Measurements from ENCODE around the gene EFEMP2. TPM values are rescaled to one million over a fixed set of nuclear protein-coding genes. Genes with fewer than 3 reads are reported as not detected.

EFEMP2 gene
- total and polyA plus RNA-seq, 2 donors from 2014 or later = 60.0 to 64.2 TPM

DNA sequence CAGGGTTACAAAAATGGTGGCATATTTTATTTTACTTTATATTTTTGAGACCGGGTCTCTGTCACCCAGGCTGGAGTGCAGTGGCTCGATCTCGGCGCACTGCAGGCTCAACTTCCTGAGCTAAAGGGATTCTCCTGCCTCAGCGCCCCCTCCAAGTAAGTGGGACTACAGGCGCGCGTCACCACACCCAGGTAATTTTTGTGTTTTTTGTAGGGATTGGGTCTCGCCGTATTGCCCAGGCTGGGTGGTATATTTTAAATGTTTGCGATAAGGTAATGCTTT is 28.2 kb upstream of the EFEMP2 start:
- intact Hi-C loops (cut with DNase I) = no loop called here
- H3K27me3 ChIP-seq (ENCODE audit: control insufficient read depth, insufficient read depth, low read length) = peaks cover 17% of the 10 kb centered on the region
- peaks cover 0 to 6% (median 3%) of the 10 kb centered on the region in 3 donors for H3K4me1 ChIP-seq (ENCODE audit: control insufficient read depth in 2 of 3, insufficient read depth in 2 of 3, low read depth in 1 of 3, low read length in 3 of 3)
- peak overlapping the region in 1 of 3 donors; percentile 47 for H3K4me3 ChIP-seq (ENCODE audit: low read length in 3 of 3)
- DNase-seq (no peak), FAIRE-seq (no peak)
- TF ChIP-seq, protein P1, sequence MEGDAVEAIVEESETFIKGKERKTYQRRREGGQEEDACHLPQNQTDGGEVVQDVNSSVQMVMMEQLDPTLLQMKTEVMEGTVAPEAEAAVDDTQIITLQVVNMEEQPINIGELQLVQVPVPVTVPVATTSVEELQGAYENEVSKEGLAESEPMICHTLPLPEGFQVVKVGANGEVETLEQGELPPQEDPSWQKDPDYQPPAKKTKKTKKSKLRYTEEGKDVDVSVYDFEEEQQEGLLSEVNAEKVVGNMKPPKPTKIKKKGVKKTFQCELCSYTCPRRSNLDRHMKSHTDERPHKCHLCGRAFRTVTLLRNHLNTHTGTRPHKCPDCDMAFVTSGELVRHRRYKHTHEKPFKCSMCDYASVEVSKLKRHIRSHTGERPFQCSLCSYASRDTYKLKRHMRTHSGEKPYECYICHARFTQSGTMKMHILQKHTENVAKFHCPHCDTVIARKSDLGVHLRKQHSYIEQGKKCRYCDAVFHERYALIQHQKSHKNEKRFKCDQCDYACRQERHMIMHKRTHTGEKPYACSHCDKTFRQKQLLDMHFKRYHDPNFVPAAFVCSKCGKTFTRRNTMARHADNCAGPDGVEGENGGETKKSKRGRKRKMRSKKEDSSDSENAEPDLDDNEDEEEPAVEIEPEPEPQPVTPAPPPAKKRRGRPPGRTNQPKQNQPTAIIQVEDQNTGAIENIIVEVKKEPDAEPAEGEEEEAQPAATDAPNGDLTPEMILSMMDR (IDR thresholded peaks at IDR 0.05; ENCODE audit: borderline replicate concordance, extremely low read depth, insufficient read depth) = no peak
- H3K9ac ChIP-seq (ENCODE audit: low read length in 3 of 3) = no peak overlapping the region
- H3K36me3 ChIP-seq (ENCODE audit: control insufficient read depth in 2 of 3, insufficient read depth in 3 of 3, low read length in 3 of 3) = no peaks in the 10 kb centered on the region
- no peaks in the 10 kb centered on the region for H3K9me3 ChIP-seq (ENCODE audit: control insufficient read depth in 2 of 3, insufficient read depth in 1 of 3, low read length in 3 of 3)
- no peak overlapping the region for H3K27ac ChIP-seq (ENCODE audit: low read depth in 2 of 2, low read length in 2 of 2)

GRCh38 chr11:65900125-65900898 is 27.7 kb upstream of the EFEMP2 start, which contains the start of gene FOSL1:
FOSL1 (minus strand) TSS chr11:65900388; CDS start chr11:65900339, 49 bp downstream.
- no peak for FAIRE-seq
- no peak within 1 kb of the TSS for H3K27ac ChIP-seq (ENCODE audit: low read depth in 2 of 2, low read length in 2 of 2)
- peaks cover 0 to 6% (median 3%) of the 10 kb centered on the region in 3 donors for H3K4me1 ChIP-seq (ENCODE audit: control insufficient read depth in 2 of 3, insufficient read depth in 2 of 3, low read depth in 1 of 3, low read length in 3 of 3)
- H3K9me3 ChIP-seq (ENCODE audit: control insufficient read depth in 2 of 3, insufficient read depth in 1 of 3, low read length in 3 of 3) = no peaks in the 10 kb centered on the region
- H3K4me3 ChIP-seq (ENCODE audit: low read length in 3 of 3) = peak within 1 kb of the TSS in 1 of 3 donors; percentile 47
- peak within 1 kb of the TSS in 1 of 3 donors; percentile 26 for H3K9ac ChIP-seq (ENCODE audit: low read length in 3 of 3)
- no peaks in the 10 kb centered on the region for H3K36me3 ChIP-seq (ENCODE audit: control insufficient read depth in 2 of 3, insufficient read depth in 3 of 3, low read length in 3 of 3)
- intact Hi-C loops (cut with DNase I) = no loop called here
- TF ChIP-seq, protein P1 (IDR thresholded peaks at IDR 0.05; ENCODE audit: borderline replicate concordance, extremely low read depth, insufficient read depth) = no peak
- peak; percentile 73 to 96 (median 80) for DNase-seq
- peaks cover 17% of the 10 kb centered on the region for H3K27me3 ChIP-seq (ENCODE audit: control insufficient read depth, insufficient read depth, low read length)

- H3K4me3 ChIP-seq (ENCODE audit: low read length in 3 of 3) = peak overlapping the region in 1 of 3 donors; percentile 47
- peak in 4 of 5 donors; percentile 42 to 91 (median 56) for DNase-seq
Observed at GRCh38 chr11:65899356-65900124, 26.9 kb upstream of the EFEMP2 start.

More at GRCh38 chr11:65899356-65900124, 26.9 kb upstream of the EFEMP2 start:
- intact Hi-C loops (cut with DNase I) = no loop called here
- Histone ChIP-seq H3K27ac (ENCODE audit: low read depth in 2 of 2, low read length in 2 of 2) (no peak overlapping the region), H3K27me3 (ENCODE audit: control insufficient read depth, insufficient read depth, low read length) (peaks cover 17% of the 10 kb centered on the region), H3K9me3 (ENCODE audit: control insufficient read depth in 2 of 3, insufficient read depth in 1 of 3, low read length in 3 of 3) (no peaks in the 10 kb centered on the region), H3K36me3 (ENCODE audit: control insufficient read depth in 2 of 3, insufficient read depth in 3 of 3, low read length in 3 of 3) (no peaks in the 10 kb centered on the region), H3K9ac (ENCODE audit: low read length in 3 of 3) (peak overlapping the region in 1 of 3 donors; percentile 26), H3K4me1 (ENCODE audit: control insufficient read depth in 2 of 3, insufficient read depth in 2 of 3, low read depth in 1 of 3, low read length in 3 of 3) (peaks cover 0 to 6% (median 3%) of the 10 kb centered on the region in 3 donors)
- TF ChIP-seq, protein P1 (IDR thresholded peaks at IDR 0.05; ENCODE audit: borderline replicate concordance, extremely low read depth, insufficient read depth) = no peak
- no peak for FAIRE-seq
